ENCODE measurements around the gene FAAP100. TPM values are rescaled to one million over a fixed set of nuclear protein-coding genes. Genes with fewer than 3 reads are reported as not detected.

FAAP100 gene
- total RNA-seq, 2 experiments from 2014 or later, result 40.5 to 42.7 TPM

DNA sequence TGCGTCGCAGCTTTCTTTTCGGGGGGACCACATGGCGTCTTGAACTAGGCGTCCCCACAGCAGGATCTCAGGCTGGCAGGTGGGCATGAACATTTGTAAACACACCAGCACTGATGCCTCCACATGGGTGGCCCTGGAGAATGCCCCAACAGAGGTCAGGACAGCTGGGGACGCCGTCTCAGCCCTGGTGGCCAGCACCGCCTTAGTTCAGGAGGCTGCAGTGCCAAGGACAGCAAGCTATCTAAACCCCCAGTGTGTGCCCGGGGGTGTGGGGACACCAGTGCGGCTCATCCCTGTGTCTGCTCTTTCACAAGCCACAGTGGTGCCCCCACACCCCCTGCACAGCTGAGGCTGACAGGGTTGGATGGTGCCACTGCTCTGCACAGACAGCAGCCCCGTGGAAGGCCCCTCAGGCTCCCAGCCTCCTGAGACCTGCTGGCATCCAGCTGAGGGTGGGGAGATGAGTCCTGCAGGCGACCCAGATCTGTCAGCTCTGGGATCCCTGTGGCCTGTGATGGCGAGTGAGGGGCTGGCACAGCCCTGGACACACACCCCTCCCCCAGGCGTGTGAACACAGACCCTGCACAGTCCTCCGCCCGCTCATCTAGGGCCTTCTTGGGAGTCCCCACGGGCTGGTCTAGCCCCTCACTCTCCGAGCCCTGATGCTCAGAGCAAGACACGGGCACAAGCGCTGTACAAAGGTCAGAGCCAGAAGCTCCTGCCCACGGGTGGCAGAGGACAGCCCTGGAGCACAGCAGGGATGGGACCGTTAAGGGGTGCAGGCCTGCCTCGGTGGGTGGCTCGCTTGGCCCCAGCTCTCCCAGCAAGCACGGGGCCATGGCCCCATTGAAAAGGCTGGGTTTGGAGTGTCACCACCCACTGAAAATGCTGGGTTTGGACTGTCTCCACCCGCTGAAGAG is 13.2 kb downstream of the FAAP100 start:
- H3K36me3 Mint-ChIP-seq (ENCODE audit: low read depth), result peaks cover 2% of the 10 kb centered on the region
- peaks cover 17% of the 10 kb centered on the region for H3K27me3 Mint-ChIP-seq
- H3K4me3 Mint-ChIP-seq, result no peak overlapping the region
- intact Hi-C loops (cut with micrococcal nuclease), result no loop called here
- CTCF ChIA-PET, result interaction anchor here (1.0 kb wide), 1 partner anchor 285 kb away, joined by 3 read pairs; no protein-coding TSS in a partner anchor
- no peaks in the 10 kb centered on the region for H3K9me3 Mint-ChIP-seq
- H3K27ac Mint-ChIP-seq, result no peak overlapping the region
- POLR2A ChIA-PET, result interaction anchor here (1.0 to 1.9 kb wide), 3 partner anchors 11 to 30 kb away, joined by 3 to 7 read pairs (median 3); partner anchors contain the start of gene FAAP100
- TF ChIP-seq, protein P1, sequence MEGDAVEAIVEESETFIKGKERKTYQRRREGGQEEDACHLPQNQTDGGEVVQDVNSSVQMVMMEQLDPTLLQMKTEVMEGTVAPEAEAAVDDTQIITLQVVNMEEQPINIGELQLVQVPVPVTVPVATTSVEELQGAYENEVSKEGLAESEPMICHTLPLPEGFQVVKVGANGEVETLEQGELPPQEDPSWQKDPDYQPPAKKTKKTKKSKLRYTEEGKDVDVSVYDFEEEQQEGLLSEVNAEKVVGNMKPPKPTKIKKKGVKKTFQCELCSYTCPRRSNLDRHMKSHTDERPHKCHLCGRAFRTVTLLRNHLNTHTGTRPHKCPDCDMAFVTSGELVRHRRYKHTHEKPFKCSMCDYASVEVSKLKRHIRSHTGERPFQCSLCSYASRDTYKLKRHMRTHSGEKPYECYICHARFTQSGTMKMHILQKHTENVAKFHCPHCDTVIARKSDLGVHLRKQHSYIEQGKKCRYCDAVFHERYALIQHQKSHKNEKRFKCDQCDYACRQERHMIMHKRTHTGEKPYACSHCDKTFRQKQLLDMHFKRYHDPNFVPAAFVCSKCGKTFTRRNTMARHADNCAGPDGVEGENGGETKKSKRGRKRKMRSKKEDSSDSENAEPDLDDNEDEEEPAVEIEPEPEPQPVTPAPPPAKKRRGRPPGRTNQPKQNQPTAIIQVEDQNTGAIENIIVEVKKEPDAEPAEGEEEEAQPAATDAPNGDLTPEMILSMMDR (IDR thresholded peaks at IDR 0.05), result no peak
- no peak for ATAC-seq
- no peak for DNase-seq
- H3K4me1 Mint-ChIP-seq (ENCODE audit: low read depth), result no peaks in the 10 kb centered on the region

DNA sequence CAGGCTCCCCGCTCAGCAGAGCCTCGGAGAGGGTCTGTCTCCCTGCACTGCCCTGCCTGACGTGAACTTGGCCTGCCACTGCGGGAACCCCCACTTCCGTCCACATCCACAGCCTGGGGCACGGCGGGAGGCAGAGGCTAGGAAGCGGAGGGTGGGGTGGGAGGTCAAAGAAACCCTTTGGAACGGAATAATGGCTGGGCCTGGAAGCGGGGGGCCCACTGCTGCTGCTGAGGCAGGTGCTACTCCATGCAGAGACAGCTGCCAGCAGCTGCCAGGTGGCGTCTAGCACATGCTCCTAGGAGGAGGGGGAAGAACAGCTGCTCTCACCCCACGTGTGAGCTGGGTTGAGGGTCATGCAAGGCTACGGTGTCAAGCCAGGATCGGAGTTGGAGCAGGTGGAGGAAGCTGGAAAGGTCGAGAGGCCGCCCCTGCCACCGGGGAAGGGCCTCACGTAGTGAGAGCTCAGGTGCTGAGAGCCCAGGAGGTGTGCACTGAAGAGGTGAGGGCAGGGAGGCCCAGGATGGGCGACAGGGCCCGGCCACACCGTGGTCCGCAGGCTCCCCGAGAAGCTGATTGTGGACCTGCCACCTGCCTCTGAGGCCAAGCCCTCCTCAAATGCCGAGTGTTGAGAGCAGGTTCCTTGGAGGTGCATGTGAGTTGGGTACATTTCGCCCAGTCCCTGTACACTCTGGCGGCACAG is 14.1 kb downstream of the FAAP100 start:
- DNase-seq, result no peak
- peaks cover 17% of the 10 kb centered on the region for H3K27me3 Mint-ChIP-seq
- ChIA-PET CTCF (no interaction called here), POLR2A (interaction anchor here (0.6 to 1.9 kb wide), 3 partner anchors 14 to 29 kb away, joined by 3 to 7 read pairs (median 3); partner anchors contain the start of gene FAAP100)
- TF ChIP-seq, protein P1 (IDR thresholded peaks at IDR 0.05), result no peak
- peaks cover 2% of the 10 kb centered on the region for H3K36me3 Mint-ChIP-seq (ENCODE audit: low read depth)
- H3K9me3 Mint-ChIP-seq, result no peaks in the 10 kb centered on the region
- ATAC-seq, result no peak
- no peaks in the 10 kb centered on the region for H3K4me1 Mint-ChIP-seq (ENCODE audit: low read depth)
- H3K4me3 Mint-ChIP-seq, result no peak overlapping the region
- no peak overlapping the region for H3K27ac Mint-ChIP-seq
- intact Hi-C loops (cut with micrococcal nuclease), result no loop called here

DNA sequence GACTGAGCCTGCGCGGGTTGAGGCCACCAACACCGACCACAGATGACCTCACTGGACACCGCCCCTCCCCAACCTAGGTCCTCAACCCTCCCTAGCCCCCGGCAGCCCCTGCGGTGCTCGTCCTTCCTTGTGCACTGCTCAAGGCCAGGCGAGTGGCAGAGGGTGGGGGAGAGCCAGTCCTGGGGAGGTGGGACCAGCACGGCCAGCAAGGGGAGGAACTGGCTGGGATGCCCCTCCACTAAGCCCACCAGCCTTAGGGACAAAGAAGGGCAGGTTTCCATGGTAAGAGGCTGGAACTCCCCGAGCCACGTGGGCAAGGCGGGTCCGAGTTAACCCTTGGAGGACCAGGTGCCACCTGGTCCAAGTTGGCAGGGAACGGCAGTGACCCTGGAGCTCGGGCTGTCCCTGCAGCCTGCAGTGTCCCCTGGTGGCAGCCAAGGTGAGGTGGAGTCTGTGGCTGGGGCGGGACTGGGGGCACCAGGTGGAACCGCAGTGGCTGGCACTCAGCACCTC is 14.8 kb downstream of the FAAP100 start:
- intact Hi-C loops (cut with micrococcal nuclease), result no loop called here
- peaks cover 2% of the 10 kb centered on the region for H3K36me3 Mint-ChIP-seq (ENCODE audit: low read depth)
- POLR2A ChIA-PET, result interaction anchor here (1.9 kb wide), 1 partner anchor 15 kb away, joined by 7 read pairs; the partner anchor contains the start of gene FAAP100
- peak; percentile 54 for DNase-seq
- no peak overlapping the region for H3K27ac Mint-ChIP-seq
- H3K4me1 Mint-ChIP-seq (ENCODE audit: low read depth), result no peaks in the 10 kb centered on the region
- no peaks in the 10 kb centered on the region for H3K9me3 Mint-ChIP-seq
- TF ChIP-seq, protein P1 (IDR thresholded peaks at IDR 0.05), result peak; percentile 56
- CTCF ChIA-PET, result no interaction called here
- ATAC-seq, result peak; percentile 77
- peaks cover 17% of the 10 kb centered on the region for H3K27me3 Mint-ChIP-seq
- no peak overlapping the region for H3K4me3 Mint-ChIP-seq

DNA sequence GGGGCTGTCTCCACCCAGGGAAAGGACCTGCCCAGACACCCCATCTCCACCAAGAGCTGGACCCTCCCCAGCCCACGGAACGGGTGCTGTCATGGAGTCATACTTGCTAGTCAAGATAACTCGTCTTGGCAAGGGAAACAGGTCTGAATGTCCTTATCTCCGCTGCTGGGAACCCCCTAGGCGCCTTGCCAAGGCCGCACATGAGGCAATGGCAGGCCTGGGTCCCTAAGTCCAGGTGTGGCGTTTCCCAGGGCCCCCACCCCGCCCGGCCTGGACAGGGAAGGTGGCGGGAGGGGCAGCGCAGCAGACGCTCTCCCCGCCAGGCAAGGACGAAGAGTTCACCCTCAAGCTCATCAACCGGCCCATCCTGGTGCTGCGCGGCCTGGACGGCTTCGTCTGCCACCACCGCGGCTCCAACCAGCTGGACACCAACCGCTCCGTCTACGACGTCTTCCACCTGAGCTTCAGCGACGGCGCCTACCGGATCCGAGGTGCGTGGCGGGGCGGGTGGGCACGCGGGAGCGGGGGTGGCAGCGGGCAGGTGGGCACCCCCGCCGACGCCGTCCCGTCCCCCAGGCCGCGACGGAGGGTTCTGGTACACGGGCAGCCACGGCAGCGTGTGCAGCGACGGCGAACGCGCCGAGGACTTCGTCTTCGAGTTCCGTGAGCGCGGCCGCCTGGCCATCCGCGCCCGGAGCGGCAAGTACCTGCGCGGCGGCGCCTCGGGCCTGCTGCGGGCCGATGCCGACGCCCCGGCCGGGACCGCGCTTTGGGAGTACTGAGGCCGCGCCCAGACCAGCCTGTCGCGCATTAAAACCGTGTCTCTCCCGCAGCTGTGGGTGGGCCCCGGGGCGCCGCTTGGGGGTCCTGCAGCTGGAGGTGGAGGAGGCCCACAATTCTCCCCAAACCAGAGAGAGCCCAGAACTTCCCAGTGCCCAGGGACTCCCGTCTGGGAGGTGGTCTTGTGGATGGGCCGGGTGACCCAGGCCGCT is 15.6 kb downstream of the FAAP100 start:
- H3K9me3 Mint-ChIP-seq, result no peaks in the 10 kb centered on the region
- intact Hi-C loops (cut with micrococcal nuclease), result no loop called here
- H3K36me3 Mint-ChIP-seq (ENCODE audit: low read depth), result peaks cover 2% of the 10 kb centered on the region
- H3K27ac Mint-ChIP-seq, result no peak overlapping the region
- DNase-seq (no peak), ATAC-seq (no peak)
- no peaks in the 10 kb centered on the region for H3K4me1 Mint-ChIP-seq (ENCODE audit: low read depth)
- ChIA-PET POLR2A (interaction anchor here (1.0 to 1.8 kb wide), 5 partner anchors 16 to 292 kb away, joined by 4 to 6 read pairs (median 4); no protein-coding TSS in a partner anchor), CTCF (interaction anchor here (0.9 kb wide), 1 partner anchor 65 kb away, joined by 5 read pairs; no protein-coding TSS in a partner anchor)
- peaks cover 17% of the 10 kb centered on the region for H3K27me3 Mint-ChIP-seq
- no peak overlapping the region for H3K4me3 Mint-ChIP-seq
- TF ChIP-seq, protein P1 (IDR thresholded peaks at IDR 0.05), result no peak

Data from activated CD8-positive, alpha-beta T cell treated with anti-CD3 and anti-CD28 coated beads for 36 hours (primary cell).